Endothelial cell of umbilical vein (primary cell): ENCODE measurements around the gene PACS1. TPM values are rescaled to one million over a fixed set of nuclear protein-coding genes. Genes with fewer than 3 reads are reported as not detected.

Experiments
- BruUV-seq: library from RNA; stranded (reverse); fragments of 400-500 nt; replicated peaks from 2 replicates; lab custom pipeline; 2021; lab: Mats Ljungman, UMichigan
- CTCF ChIA-PET: fragments of 300-600, 350-600 bp; sonication (Branson Sonifier 250); formaldehyde crosslinking; loops from one replicate; lab custom pipeline; 2021; ENCODE audit warnings: antibody characterized with exemption, inconsistent platforms; lab: Charles Lee
- POLR2A ChIA-PET: fragments of 300-600, 350-600 bp; sonication (Branson Sonifier 250); formaldehyde crosslinking; loops from one replicate; lab custom pipeline; 2021; ENCODE audit warnings: antibody characterized with exemption, inconsistent platforms; lab: Charles Lee
- DNase-seq: peaks from one replicate; pipeline ENCODE4 v3.0.0-alpha.2; 2011; ENCODE audit warnings: low read depth, low spot score
- FAIRE-seq: peaks from 2 replicates; lab custom pipeline; 2011; peaks lifted over from hg19 to GRCh38; lab: Jason Lieb, UNC
- H2AFZ ChIP-seq: 2 replicates; pipeline ENCODE4 v1.6.0; 2012; ENCODE audit warnings: low read depth, low read length, control low read depth, inconsistent platforms
- H3K27ac ChIP-seq: 2 replicates; pipeline ENCODE4 v1.5.1; 2011; ENCODE audit warnings: low read depth, mild to moderate bottlenecking, control low read depth, low read length, moderate library complexity; ENCODE audit not compliant: insufficient read depth
- H3K27me3 ChIP-seq, 2 experiments: 2 replicates each; pipeline versions ENCODE4 v1.6.0 to v1.6.1; 2011; ENCODE audit warnings: low read length in 2 of 2, mixed read lengths in 1 of 2; ENCODE audit not compliant: control insufficient read depth in 2 of 2, insufficient read depth in 2 of 2
- H3K36me3 ChIP-seq, 2 experiments: 2 replicates in 1 of 2; 3 replicates in 1 of 2; pipeline ENCODE4 v1.5.1; 2011; ENCODE audit warnings: low read length in 2 of 2, mild to moderate bottlenecking in 1 of 2, moderate library complexity in 1 of 2; ENCODE audit not compliant: control insufficient read depth in 2 of 2, insufficient read depth in 2 of 2; ENCODE audit errors: extremely low read depth in 1 of 2
- H3K4me1 ChIP-seq: 3 replicates; pipeline ENCODE4 v1.5.1; 2011; ENCODE audit warnings: mild to moderate bottlenecking, low read length; ENCODE audit not compliant: control insufficient read depth, insufficient read depth; ENCODE audit errors: extremely low read depth
- H3K4me2 ChIP-seq: 2 replicates; pipeline ENCODE4 v1.6.1; 2011; ENCODE audit warnings: low read length, control low read depth, mixed read lengths; ENCODE audit not compliant: insufficient read depth
- H3K4me3 ChIP-seq, 3 experiments: fragments of 200-600 bp in 1 of 3; sonication (generic), shearing (Covaris generic) in 1 of 3; replicated peaks in 1 of 3; 2 replicates each; pipeline ENCODE4 v1.5.1; 2011 to 2016; ENCODE audit warnings: control low read depth in 3 of 3, low read length in 3 of 3, mild to moderate bottlenecking in 2 of 3, inconsistent platforms in 1 of 3, low read depth in 1 of 3, moderate library complexity in 1 of 3; ENCODE audit not compliant: insufficient read depth in 1 of 3
- H3K79me2 ChIP-seq: 2 replicates; pipeline ENCODE4 v1.6.0; 2012; ENCODE audit warnings: low read length, inconsistent platforms; ENCODE audit not compliant: control insufficient read depth, insufficient read depth
- H3K9ac ChIP-seq: replicated peaks from 2 replicates; pipeline ENCODE3; 2011; ENCODE audit warnings: low read length, control low read depth; ENCODE audit not compliant: insufficient read depth; ENCODE audit errors: extremely low read depth
- H3K9me1 ChIP-seq: replicated peaks from 3 replicates; pipeline ENCODE4 v1.6.0; 2011; ENCODE audit warnings: mild to moderate bottlenecking, low read length; ENCODE audit not compliant: control insufficient read depth, insufficient read depth; ENCODE audit errors: extremely low read depth
- H3K9me3 ChIP-seq: replicated peaks from 2 replicates; pipeline ENCODE4 v1.5.1; 2012; ENCODE audit warnings: low read length, inconsistent platforms; ENCODE audit not compliant: control insufficient read depth, insufficient read depth
- H4K20me1 ChIP-seq: replicated peaks from 2 replicates; pipeline ENCODE3; 2011; ENCODE audit warnings: mild to moderate bottlenecking, low read length; ENCODE audit not compliant: control insufficient read depth, insufficient read depth; ENCODE audit errors: extremely low read depth
- CTCF ChIP-seq, 2 donors: IDR thresholded peaks; 1 replicate in 1 of 2; 2 replicates in 1 of 2; pipeline ENCODE4 v1.5.1; 2011; ENCODE audit warnings: low read length in 2 of 2, mild to moderate bottlenecking in 2 of 2, moderate library complexity in 2 of 2, control low read depth in 1 of 2, inconsistent platforms in 1 of 2, low read depth in 1 of 2; ENCODE audit not compliant: insufficient read depth in 1 of 2; ENCODE audit errors: extremely low read depth in 1 of 2
- EZH2 ChIP-seq: IDR thresholded peaks from 2 replicates; pipeline ENCODE4 v1.6.1; 2012; ENCODE audit warnings: borderline replicate concordance, low read depth, mild to moderate bottlenecking, moderate library complexity, low read length, inconsistent platforms; ENCODE audit not compliant: severe bottlenecking
- FOS ChIP-seq: IDR thresholded peaks from 2 replicates; pipeline ENCODE4 v1.6.1; 2011; ENCODE audit warnings: mild to moderate bottlenecking, low read length, moderate library complexity, borderline replicate concordance; ENCODE audit not compliant: insufficient read depth
- GATA2 ChIP-seq: IDR thresholded peaks from 2 replicates; pipeline ENCODE4 v1.7.0; 2011; ENCODE audit warnings: low read depth, mild to moderate bottlenecking, moderate library complexity, mixed read lengths, low read length; ENCODE audit not compliant: insufficient read length, insufficient read depth
- JUN ChIP-seq: IDR thresholded peaks from 2 replicates; pipeline ENCODE4 v1.6.1; 2011; ENCODE audit warnings: borderline replicate concordance, low read depth; ENCODE audit not compliant: insufficient read length, insufficient read depth
- MAX ChIP-seq: IDR thresholded peaks from 2 replicates; pipeline ENCODE4 v1.6.1; 2011; ENCODE audit not compliant: insufficient read depth, insufficient read length
- MYC ChIP-seq: IDR thresholded peaks from one replicate; pipeline ENCODE4 v1.6.1; 2011; ENCODE audit warnings: mild to moderate bottlenecking, low read depth, low read length
- POLR2A ChIP-seq: IDR thresholded peaks from 2 replicates; pipeline ENCODE4 v1.6.1; 2012; ENCODE audit warnings: low read depth, mild to moderate bottlenecking, control low read depth, low read length
- POLR2AphosphoS5 ChIP-seq: IDR thresholded peaks from 2 replicates; pipeline ENCODE4 v1.6.1; 2012; ENCODE audit warnings: low read depth, mild to moderate bottlenecking, control low read depth, low read length, moderate library complexity; ENCODE audit not compliant: insufficient read depth
- dilution Hi-C: fragments of 300-500 bp; cut with MboI; formaldehyde crosslinking; loops from one replicate; pipeline ENCODE4 v1.15.0; 2019; ENCODE audit warnings: low sequenced_read_pairs; ENCODE audit not compliant: extremely low pct_ligation_motif_present
- intact Hi-C: fragments of 100-400 bp; cut with micrococcal nuclease; formaldehyde crosslinking; loops from one replicate; pipeline ENCODE4 v1.10.0; 2022
- polyA plus RNA-seq, 4 experiments: library from polyadenylated mRNA; depleted of rRNA in 3 of 4; stranded (reverse) in 3 of 4; unstranded in 1 of 4; fragments of >200 nt; gene quantifications; 2 replicates each; pipeline versions ENCODE4 v1.2.1 to v1.2.3, GENCODE V29; 2011 to 2012; ENCODE audit warnings: missing spikeins in 1 of 4
- total RNA-seq: library from RNA; stranded (reverse); gene quantifications from 2 replicates; pipeline ENCODE4 v1.2.3, GENCODE V29; 2021

The PACS1 gene
- total and polyA plus RNA-seq, 2 donors (not counting 3 experiments of a cell fraction or from before 2014, with no cell fraction given): 26.4 to 64.4 TPM

GRCh38 chr11:66168289-66168688 lies 98.2 kb downstream of the PACS1 start:
- no TSS peak for BruUV-seq
- Histone ChIP-seq H4K20me1 (no peaks in the 10 kb centered on the region), H3K9me1 (no peaks in the 10 kb centered on the region), H3K27ac (no peak overlapping the region), H3K4me3 (no peak overlapping the region), H3K9ac (no peak overlapping the region), H3K9me3 (no peaks in the 10 kb centered on the region), H3K79me2 (no peaks in the 10 kb centered on the region), H3K36me3 (no peaks in the 10 kb centered on the region), H3K4me1 (no peaks in the 10 kb centered on the region), H3K4me2 (no peak overlapping the region), H2AFZ (no peak overlapping the region), H3K27me3 (no peaks in the 10 kb centered on the region)
- FAIRE-seq (no peak), DNase-seq (no peak)
- dilution Hi-C loops (no loop called here), intact Hi-C loops (no loop called here)
- CTCF ChIA-PET: interaction anchor here (0.9 kb wide), 1 partner anchor 17 kb away, joined by 3 read pairs; no protein-coding TSS in a partner anchor
- no peak for TF ChIP-seq GATA2
- TF ChIP-seq CTCF (IDR thresholded peaks at IDR 0.05; ENCODE audit: extremely low read depth in 1 of 2, insufficient read depth in 1 of 2, low read depth in 1 of 2, low read length in 2 of 2): no peak
- no peak for TF ChIP-seq MAX
- no peak for TF ChIP-seq MYC
- TF ChIP-seq FOS: no peak
- no peak for TF ChIP-seq POLR2A
- no peak for TF ChIP-seq EZH2
- no peak for TF ChIP-seq POLR2AphosphoS5
- TF ChIP-seq JUN: no peak
- POLR2A ChIA-PET: no interaction called here
